ENCODE results near the gene HABP4. TPM values are rescaled to one million over a fixed set of nuclear protein-coding genes. Genes with fewer than 3 reads are reported as not detected.

HABP4 gene
- total and polyA plus RNA-seq, 9 of the 15 experiments (the other 6 are each of a cell fraction or from before 2014, with no cell fraction given): 0.38 to 2.4 (median 1.9) TPM

DNA sequence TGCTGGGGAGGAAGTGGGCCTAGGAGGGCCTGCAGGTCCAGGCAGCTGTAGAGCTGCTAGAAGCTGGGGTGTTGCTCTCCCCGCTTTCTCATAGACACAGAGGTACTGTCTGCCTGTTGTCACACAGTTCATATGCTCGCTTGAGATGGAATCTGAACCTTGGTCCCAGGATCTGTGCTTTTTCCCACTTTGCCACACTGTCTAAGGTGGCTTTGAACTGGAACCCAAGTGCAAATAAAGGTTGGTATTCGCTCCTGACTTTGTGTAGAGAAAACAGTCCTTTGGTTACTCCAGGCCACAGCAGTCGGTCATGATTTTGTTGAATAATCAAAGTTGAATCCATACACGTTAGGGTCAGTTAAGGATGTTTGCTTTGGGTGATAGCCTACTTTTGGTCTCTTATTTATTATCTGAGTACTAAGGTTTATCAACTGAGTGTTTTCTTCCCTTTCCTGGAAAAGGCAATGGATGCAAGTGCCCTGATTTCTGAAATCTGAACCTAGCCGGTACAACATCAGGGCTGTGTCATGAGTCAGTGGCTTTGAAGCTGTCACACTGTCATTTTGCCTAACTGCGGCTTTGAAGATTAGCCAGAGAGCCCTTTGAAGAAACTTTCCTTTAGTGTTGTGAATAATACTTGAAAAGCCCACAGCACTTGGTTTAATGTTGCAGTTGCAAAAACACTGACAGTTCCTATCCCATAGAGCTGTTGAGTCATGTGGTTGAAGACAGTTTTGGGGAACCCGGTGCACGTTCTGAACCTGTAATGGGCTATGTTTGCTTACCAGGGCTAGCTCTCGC, 41.3 kb downstream of the HABP4 start (continued):
- TF ChIP-seq, protein P1, sequence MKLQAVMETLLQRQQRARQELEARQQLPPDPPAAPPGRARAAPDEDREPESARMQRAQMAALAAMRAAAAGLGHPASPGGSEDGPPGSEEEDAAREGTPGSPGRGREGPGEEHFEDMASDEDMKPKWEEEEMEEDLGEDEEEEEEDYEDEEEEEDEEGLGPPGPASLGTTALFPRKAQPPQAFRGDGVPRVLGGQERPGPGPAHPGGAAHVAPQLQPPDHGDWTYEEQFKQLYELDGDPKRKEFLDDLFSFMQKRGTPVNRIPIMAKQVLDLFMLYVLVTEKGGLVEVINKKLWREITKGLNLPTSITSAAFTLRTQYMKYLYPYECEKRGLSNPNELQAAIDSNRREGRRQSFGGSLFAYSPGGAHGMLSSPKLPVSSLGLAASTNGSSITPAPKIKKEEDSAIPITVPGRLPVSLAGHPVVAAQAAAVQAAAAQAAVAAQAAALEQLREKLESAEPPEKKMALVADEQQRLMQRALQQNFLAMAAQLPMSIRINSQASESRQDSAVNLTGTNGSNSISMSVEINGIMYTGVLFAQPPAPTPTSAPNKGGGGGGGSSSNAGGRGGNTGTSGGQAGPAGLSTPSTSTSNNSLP (IDR thresholded peaks at IDR 0.05; ENCODE audit: borderline replicate concordance, low read depth, low read length): no peak
- TF ChIP-seq HDAC2 (IDR thresholded peaks at IDR 0.05): peak; percentile 58; the same call in 1 of the 2 replicates
- TF ChIP-seq CBFA2T3 (IDR thresholded peaks at IDR 0.05): peak; percentile 27; the same call in 1 of the 2 replicates
- TF ChIP-seq ZNF354B (CRISPR knock-in tag; IDR thresholded peaks at IDR 0.05): no peak
- TF ChIP-seq NR2C1 (IDR thresholded peaks at IDR 0.05): no peak
- TF ChIP-seq NR2C1 (tag; IDR thresholded peaks at IDR 0.05): no peak
- TF ChIP-seq ZBTB12 (CRISPR knock-in tag; IDR thresholded peaks at IDR 0.05): no peak
- TF ChIP-seq HDAC1 (IDR thresholded peaks at IDR 0.05): peak in 1 of 2 experiments; percentile 60; a peak in 1 of 4 replicates
- TF ChIP-seq HNRNPL (IDR thresholded peaks at IDR 0.05; ENCODE audit: low read depth, low read length): no peak
- TF ChIP-seq, protein P2, sequence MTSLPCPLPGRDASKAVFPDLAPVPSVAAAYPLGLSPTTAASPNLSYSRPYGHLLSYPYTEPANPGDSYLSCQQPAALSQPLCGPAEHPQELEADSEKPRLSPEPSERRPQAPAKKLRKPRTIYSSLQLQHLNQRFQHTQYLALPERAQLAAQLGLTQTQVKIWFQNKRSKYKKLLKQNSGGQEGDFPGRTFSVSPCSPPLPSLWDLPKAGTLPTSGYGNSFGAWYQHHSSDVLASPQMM (CRISPR knock-in tag; IDR thresholded peaks at IDR 0.05): no peak
- TF ChIP-seq GTF2B (IDR thresholded peaks at IDR 0.05; ENCODE audit: extremely low read depth, insufficient read length): no peak
- no peak for TF ChIP-seq TBP (optimal IDR thresholded peaks at IDR 0.05; ENCODE audit: low read depth, low read length)
- TF ChIP-seq KDM1A (IDR thresholded peaks at IDR 0.05): peak; percentile 87 to 90
